WTC11 (cell line): ENCODE results near the gene PRKCQ.

ENCODE experiments used
- CBFB ChIP-seq: sonication (generic); formaldehyde crosslinking; IDR thresholded peaks from 2 replicates; pipeline ENCODE4 v1.8.1; 2022; ENCODE audit warnings: mild to moderate bottlenecking, low read depth, missing genetic modification reagents
- CREB1 ChIP-seq: sonication (generic); formaldehyde crosslinking; IDR thresholded peaks from 2 replicates; pipeline ENCODE4 v1.8.0; 2023; ENCODE audit warnings: mild to moderate bottlenecking, missing genetic modification reagents
- ESRRA ChIP-seq: sonication (generic); formaldehyde crosslinking; IDR thresholded peaks from 2 replicates; pipeline ENCODE4 v1.8.1; 2022; ENCODE audit warnings: mild to moderate bottlenecking, missing genetic modification reagents, borderline replicate concordance
- KAT7 ChIP-seq: sonication (generic); formaldehyde crosslinking; IDR thresholded peaks from 2 replicates; pipeline ENCODE4 v1.8.1; 2023; ENCODE audit warnings: missing genetic modification reagents, mild to moderate bottlenecking, borderline replicate concordance
- MYBL2 ChIP-seq: sonication (generic); formaldehyde crosslinking; IDR thresholded peaks from 2 replicates; pipeline ENCODE4 v1.8.1; 2023; ENCODE audit warnings: mild to moderate bottlenecking, moderate library complexity, missing genetic modification reagents
- NFYB ChIP-seq: sonication (generic); formaldehyde crosslinking; conservative IDR thresholded peaks from 2 replicates; pipeline ENCODE4 v1.8.0; 2022; ENCODE audit warnings: low read depth, missing genetic modification reagents
- NR3C1 ChIP-seq: sonication (generic); formaldehyde crosslinking; conservative IDR thresholded peaks from 2 replicates; pipeline ENCODE4 v1.8.1; 2023; ENCODE audit warnings: low read depth, mild to moderate bottlenecking, missing genetic modification reagents
- OVOL2 ChIP-seq: fragments of 250-450 bp; sonication (Bioruptor Pico); IDR thresholded peaks from 2 replicates; pipeline ENCODE4 v1.9.0; 2021; ENCODE audit warnings: mild to moderate bottlenecking, borderline replicate concordance
- TCF7 ChIP-seq: sonication (generic); formaldehyde crosslinking; IDR thresholded peaks from 2 replicates; pipeline ENCODE4 v1.8.0; 2022; ENCODE audit warnings: mild to moderate bottlenecking, low read depth, missing genetic modification reagents, moderate library complexity
- TEAD1 ChIP-seq: sonication (generic); formaldehyde crosslinking; IDR thresholded peaks from 2 replicates; pipeline ENCODE4 v1.8.0; 2022; ENCODE audit warnings: mild to moderate bottlenecking, missing genetic modification reagents
- ZNF423 ChIP-seq: fragments of 250-450 bp; sonication (Bioruptor Pico); IDR thresholded peaks from 2 replicates; pipeline ENCODE4 v2.1.2; 2022; ENCODE audit warnings: mild to moderate bottlenecking, moderate library complexity
- TF ChIP-seq, protein P1 (sequence below): fragments of 200-600 bp; IDR thresholded peaks from 2 replicates; pipeline ENCODE4 v1.8.0; 2022; ENCODE audit warnings: antibody characterized with exemption
- TF ChIP-seq, protein P2 (sequence below): sonication (generic); formaldehyde crosslinking; IDR thresholded peaks from 2 replicates; pipeline ENCODE4 v1.8.1; 2023; ENCODE audit warnings: mild to moderate bottlenecking, missing genetic modification reagents, moderate library complexity
- TF ChIP-seq, protein P3 (sequence below): sonication (generic); formaldehyde crosslinking; IDR thresholded peaks from 2 replicates; pipeline ENCODE4 v1.8.0; 2023; ENCODE audit warnings: missing genetic modification reagents

GRCh38 chr10:6583447-6583846 lies 3.4 kb upstream of the PRKCQ start:
- no peak for TF ChIP-seq TEAD1 (CRISPR knock-in tag)
- TF ChIP-seq ZNF423: no peak
- TF ChIP-seq, protein P1, sequence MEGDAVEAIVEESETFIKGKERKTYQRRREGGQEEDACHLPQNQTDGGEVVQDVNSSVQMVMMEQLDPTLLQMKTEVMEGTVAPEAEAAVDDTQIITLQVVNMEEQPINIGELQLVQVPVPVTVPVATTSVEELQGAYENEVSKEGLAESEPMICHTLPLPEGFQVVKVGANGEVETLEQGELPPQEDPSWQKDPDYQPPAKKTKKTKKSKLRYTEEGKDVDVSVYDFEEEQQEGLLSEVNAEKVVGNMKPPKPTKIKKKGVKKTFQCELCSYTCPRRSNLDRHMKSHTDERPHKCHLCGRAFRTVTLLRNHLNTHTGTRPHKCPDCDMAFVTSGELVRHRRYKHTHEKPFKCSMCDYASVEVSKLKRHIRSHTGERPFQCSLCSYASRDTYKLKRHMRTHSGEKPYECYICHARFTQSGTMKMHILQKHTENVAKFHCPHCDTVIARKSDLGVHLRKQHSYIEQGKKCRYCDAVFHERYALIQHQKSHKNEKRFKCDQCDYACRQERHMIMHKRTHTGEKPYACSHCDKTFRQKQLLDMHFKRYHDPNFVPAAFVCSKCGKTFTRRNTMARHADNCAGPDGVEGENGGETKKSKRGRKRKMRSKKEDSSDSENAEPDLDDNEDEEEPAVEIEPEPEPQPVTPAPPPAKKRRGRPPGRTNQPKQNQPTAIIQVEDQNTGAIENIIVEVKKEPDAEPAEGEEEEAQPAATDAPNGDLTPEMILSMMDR: no peak
- TF ChIP-seq, protein P2, sequence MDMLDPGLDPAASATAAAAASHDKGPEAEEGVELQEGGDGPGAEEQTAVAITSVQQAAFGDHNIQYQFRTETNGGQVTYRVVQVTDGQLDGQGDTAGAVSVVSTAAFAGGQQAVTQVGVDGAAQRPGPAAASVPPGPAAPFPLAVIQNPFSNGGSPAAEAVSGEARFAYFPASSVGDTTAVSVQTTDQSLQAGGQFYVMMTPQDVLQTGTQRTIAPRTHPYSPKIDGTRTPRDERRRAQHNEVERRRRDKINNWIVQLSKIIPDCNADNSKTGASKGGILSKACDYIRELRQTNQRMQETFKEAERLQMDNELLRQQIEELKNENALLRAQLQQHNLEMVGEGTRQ (CRISPR knock-in tag): no peak
- TF ChIP-seq OVOL2 (CRISPR knock-in tag): no peak
- TF ChIP-seq CBFB (CRISPR knock-in tag): no peak
- no peak for TF ChIP-seq CREB1 (CRISPR knock-in tag)
- TF ChIP-seq TCF7 (CRISPR knock-in tag): no peak
- no peak for TF ChIP-seq ESRRA (CRISPR knock-in tag)
- no peak for TF ChIP-seq NFYB
- no peak for TF ChIP-seq NR3C1
- TF ChIP-seq, protein P3, sequence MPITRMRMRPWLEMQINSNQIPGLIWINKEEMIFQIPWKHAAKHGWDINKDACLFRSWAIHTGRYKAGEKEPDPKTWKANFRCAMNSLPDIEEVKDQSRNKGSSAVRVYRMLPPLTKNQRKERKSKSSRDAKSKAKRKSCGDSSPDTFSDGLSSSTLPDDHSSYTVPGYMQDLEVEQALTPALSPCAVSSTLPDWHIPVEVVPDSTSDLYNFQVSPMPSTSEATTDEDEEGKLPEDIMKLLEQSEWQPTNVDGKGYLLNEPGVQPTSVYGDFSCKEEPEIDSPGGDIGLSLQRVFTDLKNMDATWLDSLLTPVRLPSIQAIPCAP (CRISPR knock-in tag): no peak
- no peak for TF ChIP-seq MYBL2 (CRISPR knock-in tag)
- TF ChIP-seq KAT7: no peak
